Bladder microvascular endothelial cell (primary cell): ENCODE measurements around the gene TXNRD2. TPM values are rescaled to one million over a fixed set of nuclear protein-coding genes. Genes with fewer than 3 reads are reported as not detected.

Source experiments
- total RNA-seq: library from RNA; depleted of rRNA; stranded (reverse); fragments of >200 nt; gene quantifications from 2 replicates; pipeline ENCODE4 v1.2.3, GENCODE V29; 2014

TXNRD2 gene
- total RNA-seq, result 70.9 and 110 TPM in 2 replicates

GRCh38 chr22:19941365-19942082, at the start of gene TXNRD2, which contains the start of gene COMT:
Gene TXNRD2, minus strand, starts transcription at chr22:19941818. Its CDS starts 15 bp downstream, at chr22:19941803.
Gene COMT, plus strand, starts transcription at chr22:19941772. Its CDS starts 20,755 bp downstream, at chr22:19962527.

GRCh38 chr22:19854778-19855503, 86.7 kb downstream of the TXNRD2 start, which contains the start of the genes GNB1L and RTL10:
Gene GNB1L, minus strand, starts transcription at chr22:19854874. Its CDS starts 33,519 bp downstream, at chr22:19821355.
Gene RTL10, minus strand, starts transcription at chr22:19854874. Its CDS starts 2,613 bp downstream, at chr22:19852261.

Other genes with a start within 250 kb of the TXNRD2 start
- 5.0 and 82.0 TPM in 2 replicates for gene SEPTIN5, start 227.3 kb downstream of the TXNRD2 start, total RNA-seq
- gene GP1BB, start 218.3 kb downstream of the TXNRD2 start, total RNA-seq, result 0.65 and 3.3 TPM in 2 replicates
- gene TBX1, start 181.0 kb downstream of the TXNRD2 start, total RNA-seq, result 0.81 and 98.6 TPM in 2 replicates
- gene GNB1L, start 86.9 kb downstream of the TXNRD2 start, total RNA-seq, result 8.5 and 8.7 TPM in 2 replicates
- gene RTL10, start 86.9 kb downstream of the TXNRD2 start, total RNA-seq, result 19.6 and 62.2 TPM in 2 replicates
- 259 and 533 TPM in 2 replicates for gene COMT, start within 50 bp of the TXNRD2 start, total RNA-seq
- gene ARVCF, start 75.0 kb upstream of the TXNRD2 start, total RNA-seq, result 78.0 and 187 TPM in 2 replicates
- 50.7 and 75.1 TPM in 2 replicates for gene TANGO2, start 79.3 kb upstream of the TXNRD2 start, total RNA-seq
- 23.8 and 51.7 TPM in 2 replicates for gene DGCR8, start 138.4 kb upstream of the TXNRD2 start, total RNA-seq
- 170 and 192 TPM in 2 replicates for gene RANBP1, start 174.3 kb upstream of the TXNRD2 start, total RNA-seq
- 33.0 and 52.9 TPM in 2 replicates for gene TRMT2A, start 175.4 kb upstream of the TXNRD2 start, total RNA-seq
- 5.3 and 34.4 TPM in 2 replicates for gene ZDHHC8, start 190.0 kb upstream of the TXNRD2 start, total RNA-seq
- 9.2 and 13.9 TPM in 2 replicates for gene CCDC188, start 209.2 kb upstream of the TXNRD2 start, total RNA-seq